Measurements from ENCODE around the gene GCSAM. TPM values are rescaled to one million over a fixed set of nuclear protein-coding genes. Genes with fewer than 3 reads are reported as not detected.

The GCSAM gene
- total RNA-seq, 2 experiments from 2014 or later: 6.5 to 6.8 TPM

DNA sequence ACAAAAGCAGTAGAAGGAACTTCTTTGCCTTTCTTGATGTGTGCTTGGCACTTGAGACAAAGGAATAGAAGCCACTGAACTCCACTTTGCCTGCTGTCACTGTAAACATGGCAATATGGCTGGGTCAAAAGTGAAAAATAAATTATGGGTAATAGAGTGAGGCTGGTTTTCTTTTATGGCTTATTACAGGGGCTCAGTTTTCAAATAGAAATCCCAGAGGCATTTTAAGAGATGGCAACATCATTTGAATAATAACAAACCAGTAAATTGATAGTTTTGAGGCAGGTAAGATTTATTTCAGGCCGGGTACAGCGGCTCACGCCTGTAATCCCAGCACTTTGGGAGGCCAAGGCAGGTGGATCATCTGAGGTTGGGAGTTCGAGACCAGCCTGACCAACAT is 44.1 kb downstream of the GCSAM start:
- Mint-ChIP-seq H3K4me3 (no peak overlapping the region), H3K4me1 (ENCODE audit: low read depth) (peaks cover 80% of the 10 kb centered on the region), H3K27me3 (no peaks in the 10 kb centered on the region), H3K36me3 (ENCODE audit: low read depth) (no peaks in the 10 kb centered on the region), H3K27ac (no peak overlapping the region), H3K9me3 (no peaks in the 10 kb centered on the region)
- Histone ChIP-seq H3K27me3 (ENCODE audit: control insufficient read depth in 1 of 2, insufficient read depth in 2 of 2, low read length in 2 of 2) (no peaks in the 10 kb centered on the region), H3K27ac (ENCODE audit: low read depth in 1 of 2, low read length in 2 of 2) (no peak overlapping the region), H3K36me3 (ENCODE audit: insufficient read depth, low read length) (no peaks in the 10 kb centered on the region), H3K4me1 (ENCODE audit: insufficient read depth, low read length) (peaks cover 42% of the 10 kb centered on the region), H3K9me3 (ENCODE audit: control insufficient read depth in 1 of 2, insufficient read depth in 1 of 2, low read length in 2 of 2) (no peaks in the 10 kb centered on the region), H3K4me3 (ENCODE audit: low read length) (no peak overlapping the region)
- intact Hi-C loops (cut with DNase I, micrococcal nuclease): loop anchor here in 1 of 2 experiments (5.0 kb wide), 1 partner anchor 42 kb away; no protein-coding TSS in a partner anchor
- ATAC-seq (ENCODE audit: poor library complexity): no peak
- ChIA-PET POLR2A (no interaction called here), CTCF (no interaction called here)
- TF ChIP-seq, protein P1, sequence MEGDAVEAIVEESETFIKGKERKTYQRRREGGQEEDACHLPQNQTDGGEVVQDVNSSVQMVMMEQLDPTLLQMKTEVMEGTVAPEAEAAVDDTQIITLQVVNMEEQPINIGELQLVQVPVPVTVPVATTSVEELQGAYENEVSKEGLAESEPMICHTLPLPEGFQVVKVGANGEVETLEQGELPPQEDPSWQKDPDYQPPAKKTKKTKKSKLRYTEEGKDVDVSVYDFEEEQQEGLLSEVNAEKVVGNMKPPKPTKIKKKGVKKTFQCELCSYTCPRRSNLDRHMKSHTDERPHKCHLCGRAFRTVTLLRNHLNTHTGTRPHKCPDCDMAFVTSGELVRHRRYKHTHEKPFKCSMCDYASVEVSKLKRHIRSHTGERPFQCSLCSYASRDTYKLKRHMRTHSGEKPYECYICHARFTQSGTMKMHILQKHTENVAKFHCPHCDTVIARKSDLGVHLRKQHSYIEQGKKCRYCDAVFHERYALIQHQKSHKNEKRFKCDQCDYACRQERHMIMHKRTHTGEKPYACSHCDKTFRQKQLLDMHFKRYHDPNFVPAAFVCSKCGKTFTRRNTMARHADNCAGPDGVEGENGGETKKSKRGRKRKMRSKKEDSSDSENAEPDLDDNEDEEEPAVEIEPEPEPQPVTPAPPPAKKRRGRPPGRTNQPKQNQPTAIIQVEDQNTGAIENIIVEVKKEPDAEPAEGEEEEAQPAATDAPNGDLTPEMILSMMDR (IDR thresholded peaks at IDR 0.05): no peak
- DNase-seq: no peak

DNA sequence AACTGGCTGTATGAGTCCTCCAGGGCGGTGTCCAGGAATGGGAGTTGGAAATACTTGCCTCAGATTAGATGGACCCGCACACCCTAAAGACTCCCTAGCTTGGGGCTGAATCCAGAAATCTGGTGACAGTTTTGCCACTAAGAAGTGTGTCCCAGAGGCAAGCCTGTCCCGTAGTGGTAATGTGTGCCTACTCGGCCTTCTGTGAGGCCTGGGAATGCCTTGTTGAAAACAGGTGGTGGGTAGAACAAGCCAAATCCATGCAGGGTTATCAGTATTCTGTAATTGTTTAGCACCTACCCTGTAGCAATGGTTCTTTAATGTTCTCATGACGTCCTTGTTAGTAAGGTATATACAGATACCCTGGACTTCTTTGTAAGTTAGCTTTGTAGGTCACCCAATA is 45.3 kb downstream of the GCSAM start:
- no peaks in the 10 kb centered on the region for H3K36me3 Mint-ChIP-seq (ENCODE audit: low read depth)
- no peak for DNase-seq
- H3K4me3 ChIP-seq (ENCODE audit: low read length): no peak overlapping the region
- TF ChIP-seq, protein P1 (IDR thresholded peaks at IDR 0.05): no peak
- no peaks in the 10 kb centered on the region for H3K27me3 Mint-ChIP-seq
- POLR2A ChIA-PET: no interaction called here
- peak overlapping the region; percentile 85 for H3K4me3 Mint-ChIP-seq
- CTCF ChIA-PET: no interaction called here
- H3K27me3 ChIP-seq (ENCODE audit: control insufficient read depth in 1 of 2, insufficient read depth in 2 of 2, low read length in 2 of 2): no peaks in the 10 kb centered on the region
- H3K36me3 ChIP-seq (ENCODE audit: insufficient read depth, low read length): no peaks in the 10 kb centered on the region
- H3K4me1 ChIP-seq (ENCODE audit: insufficient read depth, low read length): peaks cover 37% of the 10 kb centered on the region
- H3K9me3 Mint-ChIP-seq: no peaks in the 10 kb centered on the region
- peak overlapping the region; percentile 81 for H3K27ac Mint-ChIP-seq
- H3K4me1 Mint-ChIP-seq (ENCODE audit: low read depth): peaks cover 74% of the 10 kb centered on the region
- H3K27ac ChIP-seq (ENCODE audit: low read depth in 1 of 2, low read length in 2 of 2): no peak overlapping the region
- no peaks in the 10 kb centered on the region for H3K9me3 ChIP-seq (ENCODE audit: control insufficient read depth in 1 of 2, insufficient read depth in 1 of 2, low read length in 2 of 2)
- intact Hi-C loops (cut with DNase I, micrococcal nuclease): loop anchor here (2.0 to 5.0 kb wide), 2 partner anchors 15 to 40 kb away; no protein-coding TSS in a partner anchor
- no peak for ATAC-seq (ENCODE audit: poor library complexity)

DNA sequence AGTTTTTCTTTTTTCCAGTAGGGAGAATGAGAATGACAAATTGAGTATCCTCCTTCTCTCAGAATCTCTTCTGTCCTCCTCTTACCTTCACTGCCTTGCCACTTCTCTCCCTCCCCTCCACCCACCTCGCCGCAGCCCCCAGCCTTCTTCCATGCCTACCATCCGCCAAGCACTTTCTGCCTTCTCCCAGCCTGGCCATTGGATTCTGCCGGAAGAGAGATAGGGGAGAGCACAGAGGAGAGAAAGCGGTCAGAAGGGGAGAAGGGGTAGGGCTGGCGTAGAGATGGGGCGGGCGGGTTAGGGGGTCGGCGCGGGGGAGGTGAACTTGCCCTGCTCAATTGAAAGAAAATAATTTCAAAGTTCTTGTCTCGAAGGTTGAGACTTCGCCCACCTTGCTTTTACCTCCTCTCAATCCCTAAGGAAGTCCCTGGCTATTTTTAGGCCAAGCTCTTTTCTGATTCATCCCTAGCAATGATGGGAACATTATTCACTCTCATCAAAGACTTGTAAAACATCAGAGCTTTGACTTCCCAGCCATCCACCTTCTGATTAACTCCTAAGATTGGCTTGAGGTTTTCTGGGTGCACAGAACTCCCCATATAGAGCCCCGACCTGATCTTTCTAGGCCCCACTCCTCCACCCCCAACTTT is 46.0 kb downstream of the GCSAM start:
- Histone ChIP-seq H3K9me3 (ENCODE audit: control insufficient read depth in 1 of 2, insufficient read depth in 1 of 2, low read length in 2 of 2) (no peaks in the 10 kb centered on the region), H3K36me3 (ENCODE audit: insufficient read depth, low read length) (no peaks in the 10 kb centered on the region), H3K4me3 (ENCODE audit: low read length) (peak overlapping the region; percentile 71), H3K27ac (ENCODE audit: low read depth in 1 of 2, low read length in 2 of 2) (no peak overlapping the region), H3K27me3 (ENCODE audit: control insufficient read depth in 1 of 2, insufficient read depth in 2 of 2, low read length in 2 of 2) (no peaks in the 10 kb centered on the region), H3K4me1 (ENCODE audit: insufficient read depth, low read length) (peaks cover 33% of the 10 kb centered on the region)
- POLR2A ChIA-PET: interaction anchor here (1.0 kb wide), 1 partner anchor 15 kb away, joined by 5 read pairs; no protein-coding TSS in a partner anchor
- no peaks in the 10 kb centered on the region for H3K9me3 Mint-ChIP-seq
- CTCF ChIA-PET: no interaction called here
- H3K4me3 Mint-ChIP-seq: peak overlapping the region; percentile 85
- peak overlapping the region; percentile 81 for H3K27ac Mint-ChIP-seq
- TF ChIP-seq, protein P1 (IDR thresholded peaks at IDR 0.05): no peak
- intact Hi-C loops (cut with DNase I, micrococcal nuclease): loop anchor here (2.0 to 5.0 kb wide), 2 partner anchors 14 to 40 kb away; no protein-coding TSS in a partner anchor
- no peaks in the 10 kb centered on the region for H3K36me3 Mint-ChIP-seq (ENCODE audit: low read depth)
- H3K4me1 Mint-ChIP-seq (ENCODE audit: low read depth): peaks cover 66% of the 10 kb centered on the region
- no peak for ATAC-seq (ENCODE audit: poor library complexity)
- H3K27me3 Mint-ChIP-seq: no peaks in the 10 kb centered on the region
- no peak for DNase-seq

Measured in CD4-positive, alpha-beta T cell (primary cell).